ENCODE results near the gene TMEM270.
"Not testable (repeated sequence)": the region's sequence is repeated elsewhere in the genome, so short reads cannot be mapped to it uniquely, and the experiment has no call there.

Gene TMEM270

GRCh38 chr7:73815436-73815835 lies 45.5 kb upstream of the TMEM270 start:
- Histone ChIP-seq H3K79me2 (ENCODE audit: insufficient read depth, low read length) (no peaks in the 10 kb centered on the region), H4K20me1 (ENCODE audit: low read depth, low read length) (no peaks in the 10 kb centered on the region), H3F3A (ENCODE audit: insufficient read depth) (no peaks in the 10 kb centered on the region), H3K27me3 (ENCODE audit: low read length) (no peaks in the 10 kb centered on the region), H3K9me2 (replicated peaks; ENCODE audit: insufficient read depth, low read length) (no peaks in the 10 kb centered on the region), H3K9me3 (ENCODE audit: insufficient read depth, low read length) (no peaks in the 10 kb centered on the region), H3K9ac (ENCODE audit: low read length) (no peak overlapping the region), H3K4me3 (ENCODE audit: insufficient read depth, low read length, poor library complexity, severe bottlenecking) (no peak overlapping the region), H2AFZ (ENCODE audit: low read depth, low read length, severe bottlenecking) (no peak overlapping the region), H3K4me2 (ENCODE audit: low read depth, low read length, poor library complexity, severe bottlenecking) (no peak overlapping the region), H3K27ac (ENCODE audit: low read depth, low read length) (no peak overlapping the region), H3K36me3 (ENCODE audit: low read length) (no peaks in the 10 kb centered on the region)
- no peak for TF ChIP-seq EZH2phosphoT487 (conservative IDR thresholded peaks at IDR 0.05; ENCODE audit: low read length)
- TF ChIP-seq, protein P1, sequence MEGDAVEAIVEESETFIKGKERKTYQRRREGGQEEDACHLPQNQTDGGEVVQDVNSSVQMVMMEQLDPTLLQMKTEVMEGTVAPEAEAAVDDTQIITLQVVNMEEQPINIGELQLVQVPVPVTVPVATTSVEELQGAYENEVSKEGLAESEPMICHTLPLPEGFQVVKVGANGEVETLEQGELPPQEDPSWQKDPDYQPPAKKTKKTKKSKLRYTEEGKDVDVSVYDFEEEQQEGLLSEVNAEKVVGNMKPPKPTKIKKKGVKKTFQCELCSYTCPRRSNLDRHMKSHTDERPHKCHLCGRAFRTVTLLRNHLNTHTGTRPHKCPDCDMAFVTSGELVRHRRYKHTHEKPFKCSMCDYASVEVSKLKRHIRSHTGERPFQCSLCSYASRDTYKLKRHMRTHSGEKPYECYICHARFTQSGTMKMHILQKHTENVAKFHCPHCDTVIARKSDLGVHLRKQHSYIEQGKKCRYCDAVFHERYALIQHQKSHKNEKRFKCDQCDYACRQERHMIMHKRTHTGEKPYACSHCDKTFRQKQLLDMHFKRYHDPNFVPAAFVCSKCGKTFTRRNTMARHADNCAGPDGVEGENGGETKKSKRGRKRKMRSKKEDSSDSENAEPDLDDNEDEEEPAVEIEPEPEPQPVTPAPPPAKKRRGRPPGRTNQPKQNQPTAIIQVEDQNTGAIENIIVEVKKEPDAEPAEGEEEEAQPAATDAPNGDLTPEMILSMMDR (IDR thresholded peaks at IDR 0.05; ENCODE audit: insufficient read depth, low read length, poor library complexity, severe bottlenecking) = no peak

GRCh38 chr7:73817121-73817520 lies 43.8 kb upstream of the TMEM270 start:
- Histone ChIP-seq H4K20me1 (ENCODE audit: low read depth, low read length) (no peaks in the 10 kb centered on the region), H3K9me3 (ENCODE audit: insufficient read depth, low read length) (no peaks in the 10 kb centered on the region), H3K27ac (ENCODE audit: low read depth, low read length) (no peak overlapping the region), H3F3A (ENCODE audit: insufficient read depth) (no peaks in the 10 kb centered on the region), H3K4me3 (ENCODE audit: insufficient read depth, low read length, poor library complexity, severe bottlenecking) (no peak overlapping the region), H3K79me2 (ENCODE audit: insufficient read depth, low read length) (no peaks in the 10 kb centered on the region), H3K27me3 (ENCODE audit: low read length) (no peaks in the 10 kb centered on the region), H3K9ac (ENCODE audit: low read length) (no peak overlapping the region), H3K9me2 (replicated peaks; ENCODE audit: insufficient read depth, low read length) (no peaks in the 10 kb centered on the region), H2AFZ (ENCODE audit: low read depth, low read length, severe bottlenecking) (no peak overlapping the region), H3K4me2 (ENCODE audit: low read depth, low read length, poor library complexity, severe bottlenecking) (no peak overlapping the region), H3K36me3 (ENCODE audit: low read length) (no peaks in the 10 kb centered on the region)
- TF ChIP-seq, protein P1 (IDR thresholded peaks at IDR 0.05; ENCODE audit: insufficient read depth, low read length, poor library complexity, severe bottlenecking) = no peak
- TF ChIP-seq EZH2phosphoT487 (conservative IDR thresholded peaks at IDR 0.05; ENCODE audit: low read length) = no peak

DNA sequence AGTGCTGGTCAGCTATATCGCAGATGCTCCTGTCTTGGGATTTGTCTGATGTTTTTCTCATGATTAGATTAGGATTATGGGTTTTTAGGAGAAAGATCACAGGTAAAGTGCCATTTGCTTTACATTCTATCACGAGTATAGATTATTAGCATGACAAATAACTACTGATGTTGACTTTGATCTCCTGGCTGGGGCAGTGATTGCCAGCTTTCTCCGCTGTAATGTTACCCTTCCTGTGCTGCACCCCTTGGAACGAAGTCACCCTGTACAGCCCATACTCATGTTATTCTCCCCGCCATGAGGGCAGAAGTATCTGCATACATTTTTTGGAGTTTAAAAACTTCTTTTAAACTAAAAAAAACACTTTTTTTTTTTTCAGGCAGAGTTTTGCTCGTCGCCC lies 40.9 kb upstream of the TMEM270 start:
- H3K4me2 ChIP-seq (ENCODE audit: low read depth, low read length, poor library complexity, severe bottlenecking) = no peak overlapping the region
- no peak overlapping the region for H2AFZ ChIP-seq (ENCODE audit: low read depth, low read length, severe bottlenecking)
- H4K20me1 ChIP-seq (ENCODE audit: low read depth, low read length) = no peaks in the 10 kb centered on the region
- no peaks in the 10 kb centered on the region for H3K36me3 ChIP-seq (ENCODE audit: low read length)
- no peaks in the 10 kb centered on the region for H3K79me2 ChIP-seq (ENCODE audit: insufficient read depth, low read length)
- TF ChIP-seq, protein P1 (IDR thresholded peaks at IDR 0.05; ENCODE audit: insufficient read depth, low read length, poor library complexity, severe bottlenecking) = no peak
- TF ChIP-seq EZH2phosphoT487 (conservative IDR thresholded peaks at IDR 0.05; ENCODE audit: low read length) = no peak
- H3K9ac ChIP-seq (ENCODE audit: low read length) = no peak overlapping the region
- no peaks in the 10 kb centered on the region for H3F3A ChIP-seq (ENCODE audit: insufficient read depth)
- no peaks in the 10 kb centered on the region for H3K27me3 ChIP-seq (ENCODE audit: low read length)
- H3K9me2 ChIP-seq (replicated peaks; ENCODE audit: insufficient read depth, low read length) = no peaks in the 10 kb centered on the region
- H3K27ac ChIP-seq (ENCODE audit: low read depth, low read length) = no peak overlapping the region
- H3K9me3 ChIP-seq (ENCODE audit: insufficient read depth, low read length) = no peaks in the 10 kb centered on the region
- no peak overlapping the region for H3K4me3 ChIP-seq (ENCODE audit: insufficient read depth, low read length, poor library complexity, severe bottlenecking)

DNA sequence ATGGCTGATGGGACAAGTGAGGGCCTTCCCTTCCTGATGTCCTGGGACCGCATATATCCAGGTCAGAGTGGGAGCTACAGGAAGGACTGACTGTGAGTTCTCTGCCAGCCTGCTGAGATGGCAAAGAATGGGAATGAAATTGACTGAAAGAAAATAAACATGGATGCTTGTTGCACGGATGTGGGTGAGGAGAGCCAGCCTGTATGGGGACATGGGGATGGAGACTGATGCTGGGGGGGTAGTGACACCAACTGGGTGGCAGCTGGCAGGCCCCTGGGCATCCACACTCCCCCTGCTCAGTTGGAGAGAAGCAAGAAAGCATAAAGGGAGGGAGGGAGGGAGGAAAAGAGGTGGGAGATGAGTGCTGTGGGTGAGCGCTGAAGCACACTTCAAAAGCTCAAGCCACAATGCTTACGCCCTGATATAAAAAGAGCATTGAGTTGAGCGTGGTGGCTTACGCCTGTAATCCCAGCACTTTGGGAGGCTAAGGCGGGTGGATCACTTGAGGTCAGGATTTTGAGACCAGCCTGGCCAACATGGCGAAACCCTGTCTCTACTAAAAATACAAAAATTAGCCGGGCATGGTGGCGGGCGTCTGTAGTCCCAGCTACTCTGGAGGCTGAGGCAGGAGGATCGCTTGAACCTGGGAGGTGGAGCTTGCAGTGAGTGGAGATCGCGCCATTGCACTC lies 39.2 kb upstream of the TMEM270 start:
- not testable (repeated sequence) for H2AFZ ChIP-seq (ENCODE audit: low read depth, low read length, severe bottlenecking); H3K9ac ChIP-seq (ENCODE audit: low read length); H3K4me2 ChIP-seq (ENCODE audit: low read depth, low read length, poor library complexity, severe bottlenecking)

More for the DNA sequence above, 39.2 kb upstream of the TMEM270 start:
- not testable (repeated sequence) for H3K27me3 ChIP-seq (ENCODE audit: low read length); H4K20me1 ChIP-seq (ENCODE audit: low read depth, low read length); H3K27ac ChIP-seq (ENCODE audit: low read depth, low read length); H3K4me3 ChIP-seq (ENCODE audit: insufficient read depth, low read length, poor library complexity, severe bottlenecking); H3K9me3 ChIP-seq (ENCODE audit: insufficient read depth, low read length); H3K79me2 ChIP-seq (ENCODE audit: insufficient read depth, low read length); H3K36me3 ChIP-seq (ENCODE audit: low read length); H3F3A ChIP-seq (ENCODE audit: insufficient read depth); H3K9me2 ChIP-seq (replicated peaks; ENCODE audit: insufficient read depth, low read length)
